Thyroid gland (tissue), 4 donors: ENCODE results near the gene KIAA1671. TPM values are rescaled to one million over a fixed set of nuclear protein-coding genes. Genes with fewer than 3 reads are reported as not detected.

Experiments
- DNase-seq, 2 donors: peaks; one replicate each; pipeline ENCODE4 v3.0.0-alpha.2; 2019
- H3K27ac ChIP-seq, 3 donors: fragments of 200-600 bp; sonication (generic); 1 replicate in 2 of 3; 2 replicates in 1 of 3; pipeline ENCODE4 v1.5.1; 2016 to 2019; ENCODE audit warnings: mild to moderate bottlenecking in 1 of 3, moderate library complexity in 1 of 3
- H3K27me3 ChIP-seq: fragments of 200-600 bp; sonication (generic); one replicate; pipeline ENCODE4 v1.5.1; 2019
- H3K36me3 ChIP-seq, 2 donors: fragments of 200-600 bp; sonication (generic); one replicate each; pipeline ENCODE4 v1.5.1; 2016 to 2019
- H3K4me1 ChIP-seq, 2 donors: fragments of 200-600 bp; sonication (generic); one replicate each; pipeline ENCODE4 v1.5.1; 2017 to 2019
- H3K4me3 ChIP-seq, 3 donors: fragments of 200-600 bp; sonication (generic); replicated peaks in 1 of 3; 1 replicate in 2 of 3; 2 replicates in 1 of 3; pipeline ENCODE4 v1.5.1; 2016; ENCODE audit warnings: mild to moderate bottlenecking in 1 of 3
- H3K9me3 ChIP-seq: fragments of 200-600 bp; sonication (generic); one replicate; pipeline ENCODE4 v1.5.1; 2017
- CTCF ChIP-seq, 6 experiments: fragments of 200-600 bp in 3 of 6; fragments of 450-650 bp in 3 of 6; sonication (generic) in 3 of 6; IDR thresholded peaks; one replicate each; pipeline ENCODE4 v1.5.1; 2016 to 2019; ENCODE audit warnings: antibody characterized with exemption in 6 of 6, mild to moderate bottlenecking in 2 of 6, inconsistent platforms in 1 of 6, moderate library complexity in 1 of 6
- POLR2A ChIP-seq, 2 donors: fragments of 450-650 bp; IDR thresholded peaks; one replicate each; pipeline ENCODE4 v1.6.1; 2017; ENCODE audit warnings: antibody characterized with exemption in 2 of 2, mild to moderate bottlenecking in 2 of 2, moderate library complexity in 1 of 2
- WGBS, 2 donors: methylation state at CpG; one replicate each; pipeline ENCODE4 v1.1.5; 2017; 5-methylcytosine and 5-hydroxymethylcytosine counted together
- intact Hi-C: fragments of 100-400 bp; cut with DNase I; formaldehyde crosslinking; loops from one replicate; pipeline ENCODE4 v1.15.1; 2023
- total RNA-seq, 4 donors: library from RNA; depleted of rRNA; stranded (reverse); fragments of >200 nt; gene quantifications; one replicate each; pipeline ENCODE4 v1.2.3, GENCODE V29; 2016

KIAA1671 gene
- total RNA-seq, 4 donors from 2014 or later: 63.2 to 111 (median 79.7) TPM

GRCh38 chr22:25183949-25184619 lies 231.6 kb downstream of the KIAA1671 start:
- DNase-seq: no peak
- peak overlapping the region; percentile 76 to 90 (median 85) for H3K27ac ChIP-seq
- H3K4me3 ChIP-seq: no peak overlapping the region
- intact Hi-C loops: no loop called here
- no peaks in the 10 kb centered on the region for H3K9me3 ChIP-seq
- no peaks in the 10 kb centered on the region for H3K27me3 ChIP-seq
- H3K36me3 ChIP-seq: peaks cover 15% of the 10 kb centered on the region in 2 donors
- H3K4me1 ChIP-seq: peaks cover 28 to 32% of the 10 kb centered on the region in 2 donors
- TF ChIP-seq CTCF (IDR thresholded peaks at IDR 0.05): no peak
- no peak for TF ChIP-seq POLR2A (IDR thresholded peaks at IDR 0.05)
- WGBS, 2 donors: 92 to 93% methylated on average over 12 of the region's 12 CpGs

- no peaks in the 10 kb centered on the region for H3K27me3 ChIP-seq
- no peaks in the 10 kb centered on the region for H3K9me3 ChIP-seq
- H3K4me3 ChIP-seq: no peak overlapping the region
- TF ChIP-seq CTCF (IDR thresholded peaks at IDR 0.05) (no peak), POLR2A (IDR thresholded peaks at IDR 0.05) (no peak)
- H3K36me3 ChIP-seq: peaks cover 15 to 30% of the 10 kb centered on the region in 2 donors
- WGBS, 2 donors: 60 to 65% methylated on average over 3 of the region's 3 CpGs
- H3K4me1 ChIP-seq: peaks cover 18 to 22% of the 10 kb centered on the region in 2 donors
- H3K27ac ChIP-seq: peak overlapping the region in 2 of 3 donors; percentile 13 to 76
- intact Hi-C loops: no loop called here
- DNase-seq: no peak
Observed at GRCh38 chr22:25186140-25186539, 233.6 kb downstream of the KIAA1671 start.

- peaks cover 14 to 15% of the 10 kb centered on the region in 2 donors for H3K4me1 ChIP-seq
- no peak overlapping the region for H3K4me3 ChIP-seq
- no peak for DNase-seq
- no peaks in the 10 kb centered on the region for H3K9me3 ChIP-seq
- H3K27me3 ChIP-seq: no peaks in the 10 kb centered on the region
- TF ChIP-seq POLR2A (IDR thresholded peaks at IDR 0.05) (no peak), CTCF (IDR thresholded peaks at IDR 0.05) (no peak)
- H3K36me3 ChIP-seq: peaks cover 15 to 38% of the 10 kb centered on the region in 2 donors
- intact Hi-C loops: no loop called here
- no peak overlapping the region for H3K27ac ChIP-seq
- 82 to 85% methylated on average over 6 of the region's 6 CpGs for WGBS, 2 donors
Observed at GRCh38 chr22:25187469-25187868, 235.0 kb downstream of the KIAA1671 start.

- no peaks in the 10 kb centered on the region for H3K27me3 ChIP-seq
- H3K27ac ChIP-seq: no peak overlapping the region
- no peak for TF ChIP-seq CTCF (IDR thresholded peaks at IDR 0.05)
- no peak for TF ChIP-seq POLR2A (IDR thresholded peaks at IDR 0.05)
- 82 to 83% methylated on average over 12 of the region's 12 CpGs for WGBS, 2 donors
- no peak for DNase-seq
- peaks cover 0 to 43% of the 10 kb centered on the region in 2 donors for H3K36me3 ChIP-seq
- no peak overlapping the region for H3K4me3 ChIP-seq
- no peaks in the 10 kb centered on the region for H3K9me3 ChIP-seq
- H3K4me1 ChIP-seq: peaks cover 8 to 10% of the 10 kb centered on the region in 2 donors
- intact Hi-C loops: no loop called here
Observed at GRCh38 chr22:25192406-25192805, 239.9 kb downstream of the KIAA1671 start.

- peaks cover 8 to 14% of the 10 kb centered on the region in 2 donors for H3K4me1 ChIP-seq
- H3K36me3 ChIP-seq: peaks cover 0 to 43% of the 10 kb centered on the region in 2 donors
- H3K27me3 ChIP-seq: no peaks in the 10 kb centered on the region
- WGBS, 2 donors: 66 to 93% methylated on average over 4 of the region's 4 CpGs
- no peak overlapping the region for H3K27ac ChIP-seq
- no peaks in the 10 kb centered on the region for H3K9me3 ChIP-seq
- no peak for TF ChIP-seq CTCF (IDR thresholded peaks at IDR 0.05)
- TF ChIP-seq POLR2A (IDR thresholded peaks at IDR 0.05): no peak
- intact Hi-C loops: no loop called here
- DNase-seq: no peak
- no peak overlapping the region for H3K4me3 ChIP-seq
Observed at GRCh38 chr22:25193130-25193529, 240.6 kb downstream of the KIAA1671 start.
